H1 (cell line): Measurements from ENCODE around the gene CCDC180. TPM values are rescaled to one million over a fixed set of nuclear protein-coding genes. Genes with fewer than 3 reads are reported as not detected.
A peak's percentile ranks its signal among the peaks of the same experiment; 100 is the strongest.

Experiments used
- CTCF ChIA-PET: fragments of 300-600 bp; sonication (Branson Sonifier 250); formaldehyde crosslinking; loops from one replicate; lab custom pipeline; 2021; ENCODE audit not compliant: partially characterized antibody; lab: Charles Lee
- POLR2A ChIA-PET: fragments of 300-600 bp; sonication (Branson Sonifier 250); formaldehyde crosslinking; loops from one replicate; lab custom pipeline; 2021; ENCODE audit warnings: inconsistent platforms; ENCODE audit not compliant: partially characterized antibody; lab: Charles Lee
- DNase-seq, 2 experiments: peaks; one replicate each; pipeline versions ENCODE4 v3.0.0 to v3.0.0-alpha.2; 2010 to 2022; ENCODE audit warnings: low spot score in 2 of 2, low read depth in 1 of 2, mixed read lengths in 1 of 2
- FAIRE-seq: peaks from 2 replicates; lab custom pipeline; 2011; peaks lifted over from hg19 to GRCh38; lab: Jason Lieb, UNC
- H2AFZ ChIP-seq: 2 replicates; pipeline ENCODE4 v1.8.1; 2012; ENCODE audit warnings: low read length, inconsistent platforms
- H2AK5ac ChIP-seq: 2 replicates; pipeline ENCODE4 v1.6.1; 2013; ENCODE audit warnings: low read depth, low read length
- H2BK120ac ChIP-seq: replicated peaks from 2 replicates; pipeline ENCODE3; 2013; ENCODE audit warnings: low read depth, low read length, inconsistent platforms
- H2BK12ac ChIP-seq: 2 replicates; pipeline ENCODE4 v1.6.1; 2013; ENCODE audit warnings: low read depth, low read length
- H2BK15ac ChIP-seq: 2 replicates; pipeline ENCODE4 v1.6.1; 2013; ENCODE audit warnings: low read length
- H2BK20ac ChIP-seq: 2 replicates; pipeline ENCODE4 v1.6.1; 2013; ENCODE audit warnings: low read length
- H2BK5ac ChIP-seq: 2 replicates; pipeline ENCODE4 v1.6.1; 2013; ENCODE audit warnings: low read depth, low read length
- H3K14ac ChIP-seq: 2 replicates; pipeline ENCODE4 v1.6.1; 2013; ENCODE audit warnings: inconsistent platforms; ENCODE audit not compliant: insufficient read length
- H3K18ac ChIP-seq: 2 replicates; pipeline ENCODE4 v1.6.1; 2013; ENCODE audit warnings: low read length; ENCODE audit errors: extremely low read depth
- H3K23ac ChIP-seq: 2 replicates; pipeline ENCODE4 v1.6.1; 2013; ENCODE audit warnings: inconsistent platforms; ENCODE audit not compliant: insufficient read length
- H3K23me2 ChIP-seq: 2 replicates; pipeline ENCODE4 v1.6.1; 2013; ENCODE audit warnings: low read depth, low read length
- H3K27ac ChIP-seq: 2 replicates; pipeline ENCODE4 v1.6.1; 2011; ENCODE audit warnings: low read depth, low read length, inconsistent platforms
- H3K27me3 ChIP-seq, 4 experiments: replicated peaks in 1 of 4; 1 replicate in 1 of 4; 2 replicates in 3 of 4; pipeline versions ENCODE4 v1.6.1 to v1.8.1; 2011 to 2013; ENCODE audit warnings: low read length in 3 of 4, mild to moderate bottlenecking in 3 of 4, inconsistent platforms in 2 of 4, mixed read lengths in 2 of 4, moderate library complexity in 1 of 4; ENCODE audit not compliant: control insufficient read depth in 3 of 4, insufficient read depth in 3 of 4; ENCODE audit errors: extremely low read depth in 1 of 4
- H3K36me3 ChIP-seq, 4 experiments: 2 replicates each; pipeline versions ENCODE4 v1.6.1 to v1.8.1; 2011 to 2013; ENCODE audit warnings: mild to moderate bottlenecking in 4 of 4, low read length in 3 of 4, moderate library complexity in 2 of 4, control low read depth in 1 of 4, inconsistent platforms in 1 of 4; ENCODE audit not compliant: insufficient read depth in 4 of 4, control insufficient read depth in 2 of 4
- H3K4ac ChIP-seq: replicated peaks from 2 replicates; pipeline ENCODE3; 2013; ENCODE audit warnings: low read length, low read depth, mixed read lengths, inconsistent platforms; ENCODE audit not compliant: insufficient read length
- H3K4me1 ChIP-seq, 4 experiments: replicated peaks in 1 of 4; 1 replicate in 1 of 4; 2 replicates in 3 of 4; pipeline versions ENCODE4 v1.6.1 to v1.8.1; 2011 to 2013; ENCODE audit warnings: low read length in 3 of 4, inconsistent platforms in 2 of 4, mixed read lengths in 1 of 4; ENCODE audit not compliant: insufficient read depth in 4 of 4, control insufficient read depth in 3 of 4
- H3K4me2 ChIP-seq, 2 experiments: 2 replicates each; pipeline versions ENCODE4 v1.6.1 to v1.8.1; 2011 to 2013; ENCODE audit warnings: low read depth in 2 of 2, low read length in 2 of 2, control low read depth in 1 of 2, inconsistent platforms in 1 of 2, mild to moderate bottlenecking in 1 of 2; ENCODE audit not compliant: insufficient read depth in 1 of 2
- H3K4me3 ChIP-seq, 4 experiments: fragments of 200-600, 300-600 bp in 1 of 4; sonication (generic), shearing (Covaris generic), sonication (Bioruptor Twin) in 1 of 4; 2 replicates each; pipeline versions ENCODE4 v1.5.1 to v1.8.1; 2011 to 2016; ENCODE audit warnings: low read length in 4 of 4, low read depth in 3 of 4, control low read depth in 2 of 4, inconsistent platforms in 2 of 4, mild to moderate bottlenecking in 2 of 4, mixed read lengths in 1 of 4, moderate library complexity in 1 of 4; ENCODE audit not compliant: insufficient read depth in 2 of 4; ENCODE audit errors: extremely low read depth in 1 of 4
- H3K56ac ChIP-seq: replicated peaks from 2 replicates; pipeline ENCODE3; 2013; ENCODE audit warnings: low read depth, mild to moderate bottlenecking, mixed read lengths, low read length, inconsistent platforms; ENCODE audit not compliant: insufficient read length
- H3K79me1 ChIP-seq: 2 replicates; pipeline ENCODE4 v1.6.1; 2013; ENCODE audit warnings: low read depth, low read length, control low read depth
- H3K79me2 ChIP-seq, 2 experiments: 2 replicates each; pipeline versions ENCODE4 v1.6.1 to v1.8.1; 2012 to 2013; ENCODE audit warnings: low read length in 2 of 2, mild to moderate bottlenecking in 2 of 2, inconsistent platforms in 1 of 2; ENCODE audit not compliant: insufficient read depth in 2 of 2, control insufficient read depth in 1 of 2
- H3K9ac ChIP-seq, 4 experiments: replicated peaks in 1 of 4; 1 replicate in 1 of 4; 2 replicates in 3 of 4; pipeline versions ENCODE4 v1.6.1 to v1.8.1; 2011 to 2013; ENCODE audit warnings: low read depth in 3 of 4, low read length in 3 of 4, control low read depth in 2 of 4, mild to moderate bottlenecking in 2 of 4, moderate library complexity in 2 of 4, inconsistent platforms in 1 of 4; ENCODE audit errors: extremely low read depth in 1 of 4
- H3K9me3 ChIP-seq, 2 experiments: 2 replicates each; pipeline versions ENCODE4 v1.6.1 to v1.8.1; 2012 to 2013; ENCODE audit warnings: mild to moderate bottlenecking in 2 of 2, moderate library complexity in 2 of 2, control low read depth in 1 of 2, inconsistent platforms in 1 of 2, low read depth in 1 of 2, low read length in 1 of 2, mixed read lengths in 1 of 2; ENCODE audit not compliant: insufficient read depth in 2 of 2
- H4K20me1 ChIP-seq, 2 experiments: replicated peaks in 1 of 2; 2 replicates each; pipeline versions ENCODE3 to v1.8.1; 2011 to 2013; ENCODE audit warnings: inconsistent platforms in 2 of 2, low read length in 2 of 2, mild to moderate bottlenecking in 1 of 2; ENCODE audit not compliant: insufficient read depth in 2 of 2, control insufficient read depth in 1 of 2
- H4K5ac ChIP-seq: 2 replicates; pipeline ENCODE4 v1.6.1; 2013; ENCODE audit warnings: low read length, low read depth, mixed read lengths, inconsistent platforms; ENCODE audit not compliant: insufficient read length
- H4K8ac ChIP-seq: 2 replicates; pipeline ENCODE4 v1.8.0; 2013; ENCODE audit warnings: mild to moderate bottlenecking, moderate library complexity, low read length, inconsistent platforms; ENCODE audit not compliant: insufficient read depth; ENCODE audit errors: extremely low read depth
- H4K91ac ChIP-seq: replicated peaks from 2 replicates; pipeline ENCODE3; 2013; ENCODE audit warnings: low read length, mixed read lengths, inconsistent platforms; ENCODE audit not compliant: insufficient read length
- BACH1 ChIP-seq: IDR thresholded peaks from 2 replicates; pipeline ENCODE4 v1.6.1; 2012; ENCODE audit warnings: low read length, improper control_type of control experiment
- CBX5 ChIP-seq: fragments of 300-800, 300-1000 bp; sonication (generic); IDR thresholded peaks from 2 replicates; pipeline ENCODE4 v1.7.1; 2016; ENCODE audit warnings: antibody characterized with exemption, low read length, low read depth
- EP300 ChIP-seq, 2 experiments: IDR thresholded peaks; 1 replicate in 1 of 2; 2 replicates in 1 of 2; pipeline ENCODE4 v1.6.1; 2011 to 2012; ENCODE audit warnings: low read depth in 2 of 2, low read length in 2 of 2, mild to moderate bottlenecking in 2 of 2, borderline replicate concordance in 1 of 2, inconsistent platforms in 1 of 2, moderate library complexity in 1 of 2
- GABPA ChIP-seq: IDR thresholded peaks from 2 replicates; pipeline ENCODE4 v1.6.1; 2011; ENCODE audit warnings: mild to moderate bottlenecking, low read length, moderate library complexity, borderline replicate concordance; ENCODE audit not compliant: insufficient read depth
- SIN3A ChIP-seq, 2 experiments: IDR thresholded peaks in 1 of 2; conservative IDR thresholded peaks in 1 of 2; 2 replicates each; pipeline ENCODE4 v1.6.1; 2011 to 2012; ENCODE audit warnings: low read length in 2 of 2, improper control_type of control experiment in 1 of 2, low read depth in 1 of 2, mild to moderate bottlenecking in 1 of 2
- SUZ12 ChIP-seq: fragments of 200-600 bp; sonication (generic); IDR thresholded peaks from 2 replicates; pipeline ENCODE4 v1.6.1; 2012; ENCODE audit warnings: mild to moderate bottlenecking, inconsistent platforms, low read length, moderate library complexity, mixed read lengths
- TAF7 ChIP-seq: optimal IDR thresholded peaks from 2 replicates; pipeline ENCODE3; 2011; ENCODE audit warnings: low read depth, mild to moderate bottlenecking, inconsistent platforms, low read length, moderate library complexity, borderline replicate concordance
- WGBS, 2 experiments: shearing (Covaris generic) in 1 of 2; methylation state at CpG; one replicate each; pipeline versions ENCODE4 v1.1.6 to v1.1.7; 2013 to 2015; ENCODE audit warnings: low lambda C conversion rate in 2 of 2, mixed read lengths in 2 of 2, inconsistent platforms in 1 of 2, low coverage in 1 of 2, missing lambda C conversion rate in 1 of 2; ENCODE audit not compliant: insufficient replicate concordance in 2 of 2, insufficient coverage in 1 of 2, insufficient read length in 1 of 2; ENCODE audit errors: extremely low coverage in 1 of 2, missing lambda C conversion rate in 1 of 2; 5-methylcytosine and 5-hydroxymethylcytosine counted together
- polyA plus RNA-seq, 7 experiments: library from polyadenylated mRNA; depleted of rRNA in 3 of 7; stranded (reverse) in 5 of 7; unstranded in 2 of 7; fragments of >200 nt in 5 of 7; fragments of 200-250 nt in 2 of 7; gene quantifications; 1 replicate in 5 of 7; 2 replicates in 1 of 7; 4 replicates in 1 of 7; pipeline versions ENCODE4 v1.2.1 to v1.2.3, GENCODE V29; 2011 to 2013; ENCODE audit warnings: missing spikeins in 2 of 7, mixed read lengths in 2 of 7
- total RNA-seq: library from RNA; stranded (reverse); fragmentation: NEBNext Ultra II Directional; extraction: Animal tissue kit (Norgen Biotek cat#: 25700); gene quantifications from 2 replicates; pipeline ENCODE4 v1.2.1, GENCODE V29; 2021
- TF ChIP-seq, protein P1 (sequence below): IDR thresholded peaks from 2 replicates; pipeline ENCODE4 v1.6.1; 2011; ENCODE audit warnings: low read depth, mild to moderate bottlenecking, low read length; ENCODE audit not compliant: insufficient read depth

CCDC180 gene
- total and polyA plus RNA-seq, 2 of the 8 experiments (the other 6 are each of a cell fraction or from before 2014, with no cell fraction given) = 2.6 to 8.2 TPM

DNA sequence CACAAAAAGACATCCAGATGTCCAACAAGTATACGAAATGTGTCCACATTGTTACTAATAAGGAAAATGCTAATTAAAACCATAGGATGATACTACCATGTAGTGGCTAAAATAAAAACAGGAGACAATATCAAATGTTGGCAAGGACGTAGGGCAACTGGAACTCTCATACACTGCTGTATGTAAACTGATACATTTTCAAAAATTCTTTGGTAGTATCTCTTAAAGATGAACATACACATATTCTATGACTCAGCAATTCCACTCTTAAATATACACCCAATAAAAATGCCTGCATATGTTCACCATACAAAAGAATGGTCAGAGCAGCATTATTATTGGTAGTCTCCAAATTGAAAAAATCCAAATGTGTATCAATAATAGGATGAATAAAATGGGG is 2.9 kb upstream of the CCDC180 start:
- Histone ChIP-seq H2BK20ac (no peak overlapping the region), H3K23ac (no peak overlapping the region), H3K36me3 (no peaks in the 10 kb centered on the region), H2BK5ac (no peak overlapping the region), H2BK12ac (no peak overlapping the region), H2BK15ac (no peak overlapping the region), H3K23me2 (no peaks in the 10 kb centered on the region; the same call in 1 of the 2 replicates), H4K91ac (no peak overlapping the region), H3K27ac (no peak overlapping the region)
- WGBS, 2 experiments = 90% methylated on average over 2 of the region's 2 CpGs; no CpG with 5 or more reads in 1 of the 2 experiments
- CTCF ChIA-PET = no interaction called here
- TF ChIP-seq BACH1 (0 out of 2 replicates have a peak, but pooled peaks have one; percentile 18), GABPA (no peak), SUZ12 (no peak), EP300 (IDR thresholded peaks at IDR 0.05; ENCODE audit: borderline replicate concordance in 1 of 2, low read depth in 2 of 2, low read length in 2 of 2) (no peak), CBX5 (no peak), TAF7 (no peak), SIN3A (conservative IDR thresholded peaks at IDR 0.05 in 1 of 2, IDR thresholded peaks at IDR 0.05 in 1 of 2; ENCODE audit: low read depth in 1 of 2, low read length in 2 of 2) (no peak)
- TF ChIP-seq, protein P1, sequence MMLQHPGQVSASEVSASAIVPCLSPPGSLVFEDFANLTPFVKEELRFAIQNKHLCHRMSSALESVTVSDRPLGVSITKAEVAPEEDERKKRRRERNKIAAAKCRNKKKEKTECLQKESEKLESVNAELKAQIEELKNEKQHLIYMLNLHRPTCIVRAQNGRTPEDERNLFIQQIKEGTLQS = no peak
- TF ChIP-seq, all 59 proteins: peak for 1
- Histone ChIP-seq H3K4ac (no peak overlapping the region), H3K9me3 (no peaks in the 10 kb centered on the region), H3K9ac (no peak overlapping the region), H3K56ac (no peak overlapping the region), H3K18ac (no peak overlapping the region), H3K79me2 (no peaks in the 10 kb centered on the region), H3K14ac (no peak overlapping the region), H4K8ac (no peak overlapping the region), H2BK120ac (no peak overlapping the region), H4K5ac (no peak overlapping the region), H3K4me2 (no peak overlapping the region), H2AK5ac (no peak overlapping the region), H2AFZ (no peak overlapping the region), H4K20me1 (peaks cover 0 to 2% of the 10 kb centered on the region in 2 experiments), H3K79me1 (no peaks in the 10 kb centered on the region), H3K4me1 (peaks cover 0 to 11% (median 4%) of the 10 kb centered on the region in 4 experiments; a peak in 5 of 7 replicates), H3K27me3 (no peaks in the 10 kb centered on the region), H3K4me3 (no peak overlapping the region)
- FAIRE-seq (no peak), DNase-seq (no peak)
- POLR2A ChIA-PET = interaction anchor here (1.2 kb wide), 1 partner anchor 27 kb away, joined by 3 read pairs; no protein-coding TSS in a partner anchor
